Endothelial cell of umbilical vein (primary cell): ENCODE data around the gene EAF1. TPM values are rescaled to one million over a fixed set of nuclear protein-coding genes. Genes with fewer than 3 reads are reported as not detected.

ENCODE experiments used
- BruUV-seq: library from RNA; stranded (reverse); fragments of 400-500 nt; replicated peaks from 2 replicates; lab custom pipeline; 2021; lab: Mats Ljungman, UMichigan
- CTCF ChIA-PET: fragments of 300-600, 350-600 bp; sonication (Branson Sonifier 250); formaldehyde crosslinking; loops from one replicate; lab custom pipeline; 2021; ENCODE audit warnings: antibody characterized with exemption, inconsistent platforms; lab: Charles Lee
- POLR2A ChIA-PET: fragments of 300-600, 350-600 bp; sonication (Branson Sonifier 250); formaldehyde crosslinking; loops from one replicate; lab custom pipeline; 2021; ENCODE audit warnings: antibody characterized with exemption, inconsistent platforms; lab: Charles Lee
- DNase-seq: peaks from one replicate; pipeline ENCODE4 v3.0.0-alpha.2; 2011; ENCODE audit warnings: low read depth, low spot score
- FAIRE-seq: peaks from 2 replicates; lab custom pipeline; 2011; peaks lifted over from hg19 to GRCh38; lab: Jason Lieb, UNC
- H2AFZ ChIP-seq: 2 replicates; pipeline ENCODE4 v1.6.0; 2012; ENCODE audit warnings: low read depth, low read length, control low read depth, inconsistent platforms
- H3K27ac ChIP-seq: 2 replicates; pipeline ENCODE4 v1.5.1; 2011; ENCODE audit warnings: low read depth, mild to moderate bottlenecking, control low read depth, low read length, moderate library complexity; ENCODE audit not compliant: insufficient read depth
- H3K27me3 ChIP-seq, 2 experiments: 2 replicates each; pipeline versions ENCODE4 v1.6.0 to v1.6.1; 2011; ENCODE audit warnings: low read length in 2 of 2, mixed read lengths in 1 of 2; ENCODE audit not compliant: control insufficient read depth in 2 of 2, insufficient read depth in 2 of 2
- H3K36me3 ChIP-seq, 2 experiments: 2 replicates in 1 of 2; 3 replicates in 1 of 2; pipeline ENCODE4 v1.5.1; 2011; ENCODE audit warnings: low read length in 2 of 2, mild to moderate bottlenecking in 1 of 2, moderate library complexity in 1 of 2; ENCODE audit not compliant: control insufficient read depth in 2 of 2, insufficient read depth in 2 of 2; ENCODE audit errors: extremely low read depth in 1 of 2
- H3K4me1 ChIP-seq: 3 replicates; pipeline ENCODE4 v1.5.1; 2011; ENCODE audit warnings: mild to moderate bottlenecking, low read length; ENCODE audit not compliant: control insufficient read depth, insufficient read depth; ENCODE audit errors: extremely low read depth
- H3K4me2 ChIP-seq: 2 replicates; pipeline ENCODE4 v1.6.1; 2011; ENCODE audit warnings: low read length, control low read depth, mixed read lengths; ENCODE audit not compliant: insufficient read depth
- H3K4me3 ChIP-seq, 3 experiments: fragments of 200-600 bp in 1 of 3; sonication (generic), shearing (Covaris generic) in 1 of 3; replicated peaks in 1 of 3; 2 replicates each; pipeline ENCODE4 v1.5.1; 2011 to 2016; ENCODE audit warnings: control low read depth in 3 of 3, low read length in 3 of 3, mild to moderate bottlenecking in 2 of 3, inconsistent platforms in 1 of 3, low read depth in 1 of 3, moderate library complexity in 1 of 3; ENCODE audit not compliant: insufficient read depth in 1 of 3
- H3K79me2 ChIP-seq: 2 replicates; pipeline ENCODE4 v1.6.0; 2012; ENCODE audit warnings: low read length, inconsistent platforms; ENCODE audit not compliant: control insufficient read depth, insufficient read depth
- H3K9ac ChIP-seq: replicated peaks from 2 replicates; pipeline ENCODE3; 2011; ENCODE audit warnings: low read length, control low read depth; ENCODE audit not compliant: insufficient read depth; ENCODE audit errors: extremely low read depth
- H3K9me1 ChIP-seq: replicated peaks from 3 replicates; pipeline ENCODE4 v1.6.0; 2011; ENCODE audit warnings: mild to moderate bottlenecking, low read length; ENCODE audit not compliant: control insufficient read depth, insufficient read depth; ENCODE audit errors: extremely low read depth
- H3K9me3 ChIP-seq: replicated peaks from 2 replicates; pipeline ENCODE4 v1.5.1; 2012; ENCODE audit warnings: low read length, inconsistent platforms; ENCODE audit not compliant: control insufficient read depth, insufficient read depth
- H4K20me1 ChIP-seq: replicated peaks from 2 replicates; pipeline ENCODE3; 2011; ENCODE audit warnings: mild to moderate bottlenecking, low read length; ENCODE audit not compliant: control insufficient read depth, insufficient read depth; ENCODE audit errors: extremely low read depth
- EZH2 ChIP-seq: IDR thresholded peaks from 2 replicates; pipeline ENCODE4 v1.6.1; 2012; ENCODE audit warnings: borderline replicate concordance, low read depth, mild to moderate bottlenecking, moderate library complexity, low read length, inconsistent platforms; ENCODE audit not compliant: severe bottlenecking
- FOS ChIP-seq: IDR thresholded peaks from 2 replicates; pipeline ENCODE4 v1.6.1; 2011; ENCODE audit warnings: mild to moderate bottlenecking, low read length, moderate library complexity, borderline replicate concordance; ENCODE audit not compliant: insufficient read depth
- GATA2 ChIP-seq: IDR thresholded peaks from 2 replicates; pipeline ENCODE4 v1.7.0; 2011; ENCODE audit warnings: low read depth, mild to moderate bottlenecking, moderate library complexity, mixed read lengths, low read length; ENCODE audit not compliant: insufficient read length, insufficient read depth
- JUN ChIP-seq: IDR thresholded peaks from 2 replicates; pipeline ENCODE4 v1.6.1; 2011; ENCODE audit warnings: borderline replicate concordance, low read depth; ENCODE audit not compliant: insufficient read length, insufficient read depth
- MYC ChIP-seq: IDR thresholded peaks from one replicate; pipeline ENCODE4 v1.6.1; 2011; ENCODE audit warnings: mild to moderate bottlenecking, low read depth, low read length
- POLR2A ChIP-seq: IDR thresholded peaks from 2 replicates; pipeline ENCODE4 v1.6.1; 2012; ENCODE audit warnings: low read depth, mild to moderate bottlenecking, control low read depth, low read length
- POLR2AphosphoS5 ChIP-seq: IDR thresholded peaks from 2 replicates; pipeline ENCODE4 v1.6.1; 2012; ENCODE audit warnings: low read depth, mild to moderate bottlenecking, control low read depth, low read length, moderate library complexity; ENCODE audit not compliant: insufficient read depth
- dilution Hi-C: fragments of 300-500 bp; cut with MboI; formaldehyde crosslinking; loops from one replicate; pipeline ENCODE4 v1.15.0; 2019; ENCODE audit warnings: low sequenced_read_pairs; ENCODE audit not compliant: extremely low pct_ligation_motif_present
- intact Hi-C: fragments of 100-400 bp; cut with micrococcal nuclease; formaldehyde crosslinking; loops from one replicate; pipeline ENCODE4 v1.10.0; 2022
- polyA plus RNA-seq, 4 experiments: library from polyadenylated mRNA; depleted of rRNA in 3 of 4; stranded (reverse) in 3 of 4; unstranded in 1 of 4; fragments of >200 nt; gene quantifications; 2 replicates each; pipeline versions ENCODE4 v1.2.1 to v1.2.3, GENCODE V29; 2011 to 2012; ENCODE audit warnings: missing spikeins in 1 of 4
- total RNA-seq: library from RNA; stranded (reverse); gene quantifications from 2 replicates; pipeline ENCODE4 v1.2.3, GENCODE V29; 2021
- TF ChIP-seq, protein P1 (sequence below), 2 donors: IDR thresholded peaks; 1 replicate in 1 of 2; 2 replicates in 1 of 2; pipeline ENCODE4 v1.5.1; 2011; ENCODE audit warnings: low read length in 2 of 2, mild to moderate bottlenecking in 2 of 2, moderate library complexity in 2 of 2, control low read depth in 1 of 2, inconsistent platforms in 1 of 2, low read depth in 1 of 2; ENCODE audit not compliant: insufficient read depth in 1 of 2; ENCODE audit errors: extremely low read depth in 1 of 2
- TF ChIP-seq, protein P2 (sequence below): IDR thresholded peaks from 2 replicates; pipeline ENCODE4 v1.6.1; 2011; ENCODE audit not compliant: insufficient read depth, insufficient read length

The EAF1 gene
- total and polyA plus RNA-seq, 2 donors (not counting 3 experiments of a cell fraction or from before 2014, with no cell fraction given) = 8.7 to 18.2 TPM

DNA sequence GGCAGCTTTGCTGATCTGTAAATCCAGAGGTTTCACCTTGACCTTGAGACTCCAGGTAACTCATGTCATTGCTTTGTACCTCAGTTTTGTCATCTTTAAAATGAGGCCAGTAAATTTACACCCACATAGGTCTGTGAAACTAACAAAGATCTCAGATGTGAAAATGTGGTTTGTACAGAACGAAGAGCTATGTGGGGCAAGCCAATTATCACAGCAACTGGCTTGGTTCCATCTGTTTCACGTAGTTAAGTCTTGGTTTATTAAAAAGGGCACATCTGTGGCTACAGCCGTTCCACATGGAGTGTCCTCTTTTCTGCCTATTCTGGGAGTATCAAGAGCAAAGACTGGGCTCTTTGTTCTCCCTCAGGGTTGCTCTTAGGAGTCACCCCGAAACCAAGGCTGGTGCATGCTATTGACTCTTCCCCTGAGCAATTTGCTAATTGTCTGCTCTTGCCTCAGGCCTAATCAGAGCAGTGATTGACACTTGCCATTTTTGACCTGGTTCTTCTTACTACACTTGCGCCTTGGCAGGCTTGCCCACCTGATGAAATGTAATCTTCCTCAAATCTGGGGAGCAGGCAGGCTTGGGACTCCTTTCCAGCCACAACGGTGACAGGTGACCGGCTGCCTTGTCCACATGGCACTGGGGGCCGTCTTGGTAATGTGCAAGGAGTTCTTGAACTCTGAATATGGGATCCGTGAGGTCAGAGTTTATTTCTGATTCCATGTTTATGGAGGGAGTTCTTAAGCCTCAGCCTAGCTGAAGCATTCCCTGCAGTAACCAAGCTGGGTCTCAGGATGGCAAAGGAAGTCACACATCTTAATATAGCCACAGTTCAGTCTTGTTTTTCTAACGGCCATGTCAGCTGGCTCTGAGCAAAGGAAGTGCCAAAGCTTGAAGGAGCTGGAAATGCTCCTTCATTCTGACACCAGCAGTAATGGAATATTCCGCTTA lies 40.1 kb downstream of the EAF1 start:
- no peaks in the 10 kb centered on the region for H3K9me3 ChIP-seq
- no peak overlapping the region for H3K27ac ChIP-seq
- BruUV-seq = no TSS peak
- H4K20me1 ChIP-seq = no peaks in the 10 kb centered on the region
- H3K4me2 ChIP-seq = no peak overlapping the region
- ChIA-PET CTCF (interaction anchor here (1.9 kb wide), 1 partner anchor 33 kb away, joined by 6 read pairs; no protein-coding TSS in a partner anchor), POLR2A (no interaction called here)
- intact Hi-C loops = no loop called here
- dilution Hi-C loops = no loop called here
- no peaks in the 10 kb centered on the region for H3K36me3 ChIP-seq
- peaks cover 0 to 2% of the 10 kb centered on the region in 2 experiments for H3K27me3 ChIP-seq
- H3K9me1 ChIP-seq = no peaks in the 10 kb centered on the region
- H3K4me3 ChIP-seq = no peak overlapping the region
- DNase-seq = no peak
- H3K79me2 ChIP-seq = no peaks in the 10 kb centered on the region
- TF ChIP-seq POLR2AphosphoS5 = no peak
- TF ChIP-seq, protein P1, sequence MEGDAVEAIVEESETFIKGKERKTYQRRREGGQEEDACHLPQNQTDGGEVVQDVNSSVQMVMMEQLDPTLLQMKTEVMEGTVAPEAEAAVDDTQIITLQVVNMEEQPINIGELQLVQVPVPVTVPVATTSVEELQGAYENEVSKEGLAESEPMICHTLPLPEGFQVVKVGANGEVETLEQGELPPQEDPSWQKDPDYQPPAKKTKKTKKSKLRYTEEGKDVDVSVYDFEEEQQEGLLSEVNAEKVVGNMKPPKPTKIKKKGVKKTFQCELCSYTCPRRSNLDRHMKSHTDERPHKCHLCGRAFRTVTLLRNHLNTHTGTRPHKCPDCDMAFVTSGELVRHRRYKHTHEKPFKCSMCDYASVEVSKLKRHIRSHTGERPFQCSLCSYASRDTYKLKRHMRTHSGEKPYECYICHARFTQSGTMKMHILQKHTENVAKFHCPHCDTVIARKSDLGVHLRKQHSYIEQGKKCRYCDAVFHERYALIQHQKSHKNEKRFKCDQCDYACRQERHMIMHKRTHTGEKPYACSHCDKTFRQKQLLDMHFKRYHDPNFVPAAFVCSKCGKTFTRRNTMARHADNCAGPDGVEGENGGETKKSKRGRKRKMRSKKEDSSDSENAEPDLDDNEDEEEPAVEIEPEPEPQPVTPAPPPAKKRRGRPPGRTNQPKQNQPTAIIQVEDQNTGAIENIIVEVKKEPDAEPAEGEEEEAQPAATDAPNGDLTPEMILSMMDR (IDR thresholded peaks at IDR 0.05; ENCODE audit: extremely low read depth in 1 of 2, insufficient read depth in 1 of 2, low read depth in 1 of 2, low read length in 2 of 2) = no peak
- no peak for TF ChIP-seq POLR2A
- no peak for TF ChIP-seq EZH2
- no peak for TF ChIP-seq GATA2
- TF ChIP-seq JUN = no peak
- TF ChIP-seq FOS = no peak
- no peak for TF ChIP-seq MYC
- TF ChIP-seq, protein P2, sequence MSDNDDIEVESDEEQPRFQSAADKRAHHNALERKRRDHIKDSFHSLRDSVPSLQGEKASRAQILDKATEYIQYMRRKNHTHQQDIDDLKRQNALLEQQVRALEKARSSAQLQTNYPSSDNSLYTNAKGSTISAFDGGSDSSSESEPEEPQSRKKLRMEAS = no peak
- no peak overlapping the region for H2AFZ ChIP-seq
- H3K4me1 ChIP-seq = no peaks in the 10 kb centered on the region
- FAIRE-seq = no peak
- H3K9ac ChIP-seq = no peak overlapping the region
